ENCODE results near the gene MTTP.

Gene MTTP

GRCh38 chr4:99651811-99652485 lies 77.3 kb downstream of the MTTP start:
- no peak for DNase-seq (ENCODE audit: low read depth in 2 of 2)
- H3K4me3 ChIP-seq (replicated peaks in 1 of 2; ENCODE audit: low read depth in 2 of 2, low read length in 2 of 2) = no peak overlapping the region
- TF ChIP-seq, protein P1, sequence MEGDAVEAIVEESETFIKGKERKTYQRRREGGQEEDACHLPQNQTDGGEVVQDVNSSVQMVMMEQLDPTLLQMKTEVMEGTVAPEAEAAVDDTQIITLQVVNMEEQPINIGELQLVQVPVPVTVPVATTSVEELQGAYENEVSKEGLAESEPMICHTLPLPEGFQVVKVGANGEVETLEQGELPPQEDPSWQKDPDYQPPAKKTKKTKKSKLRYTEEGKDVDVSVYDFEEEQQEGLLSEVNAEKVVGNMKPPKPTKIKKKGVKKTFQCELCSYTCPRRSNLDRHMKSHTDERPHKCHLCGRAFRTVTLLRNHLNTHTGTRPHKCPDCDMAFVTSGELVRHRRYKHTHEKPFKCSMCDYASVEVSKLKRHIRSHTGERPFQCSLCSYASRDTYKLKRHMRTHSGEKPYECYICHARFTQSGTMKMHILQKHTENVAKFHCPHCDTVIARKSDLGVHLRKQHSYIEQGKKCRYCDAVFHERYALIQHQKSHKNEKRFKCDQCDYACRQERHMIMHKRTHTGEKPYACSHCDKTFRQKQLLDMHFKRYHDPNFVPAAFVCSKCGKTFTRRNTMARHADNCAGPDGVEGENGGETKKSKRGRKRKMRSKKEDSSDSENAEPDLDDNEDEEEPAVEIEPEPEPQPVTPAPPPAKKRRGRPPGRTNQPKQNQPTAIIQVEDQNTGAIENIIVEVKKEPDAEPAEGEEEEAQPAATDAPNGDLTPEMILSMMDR (IDR thresholded peaks at IDR 0.05; ENCODE audit: low read depth, low read length) = no peak

DNA sequence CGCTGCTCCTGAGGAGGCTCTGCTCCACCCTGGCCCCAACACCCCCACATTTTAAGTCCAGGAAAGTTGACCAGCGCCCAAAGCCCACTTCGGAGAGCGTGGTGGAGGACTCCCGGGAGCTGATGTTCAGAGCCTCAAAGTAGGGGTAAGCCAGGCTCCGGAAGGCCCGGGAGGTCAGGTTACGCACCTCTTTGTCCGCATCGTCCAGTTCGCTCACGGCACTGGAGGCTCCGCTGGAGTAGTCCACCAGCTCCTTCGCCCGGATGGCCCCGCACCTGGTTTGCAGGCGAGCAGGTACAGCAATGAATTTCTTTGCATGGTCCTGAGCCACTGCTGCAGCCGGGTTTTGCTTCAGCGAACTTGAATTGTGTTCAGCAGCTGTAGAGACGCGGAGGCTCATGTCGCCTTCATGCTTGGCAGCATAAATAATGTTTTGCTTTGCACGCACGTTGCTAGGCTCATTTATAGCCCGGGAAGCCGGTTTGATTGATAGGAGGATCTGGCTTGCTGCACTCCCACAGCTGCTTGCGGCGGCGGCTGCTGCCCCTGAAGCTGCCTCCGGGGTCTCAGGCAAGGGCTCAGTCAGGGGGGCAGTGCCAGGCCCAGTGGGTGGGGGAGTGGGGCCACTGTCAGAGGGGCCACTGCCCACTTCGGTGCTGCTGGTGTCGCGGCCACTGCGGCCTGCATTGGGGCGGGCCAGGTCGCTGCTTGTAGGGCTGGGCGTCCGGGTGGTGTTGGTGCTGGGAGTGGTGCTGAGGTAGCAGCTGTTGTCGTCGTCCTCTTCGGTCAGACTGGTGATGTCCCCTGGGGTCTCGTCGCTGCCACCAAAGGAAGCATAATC lies 78.2 kb downstream of the MTTP start:
- H3K4me3 ChIP-seq (replicated peaks in 1 of 2; ENCODE audit: low read depth in 2 of 2, low read length in 2 of 2) = no peak overlapping the region
- no peak for DNase-seq (ENCODE audit: low read depth in 2 of 2)
- TF ChIP-seq, protein P1 (IDR thresholded peaks at IDR 0.05; ENCODE audit: low read depth, low read length) = no peak

DNA sequence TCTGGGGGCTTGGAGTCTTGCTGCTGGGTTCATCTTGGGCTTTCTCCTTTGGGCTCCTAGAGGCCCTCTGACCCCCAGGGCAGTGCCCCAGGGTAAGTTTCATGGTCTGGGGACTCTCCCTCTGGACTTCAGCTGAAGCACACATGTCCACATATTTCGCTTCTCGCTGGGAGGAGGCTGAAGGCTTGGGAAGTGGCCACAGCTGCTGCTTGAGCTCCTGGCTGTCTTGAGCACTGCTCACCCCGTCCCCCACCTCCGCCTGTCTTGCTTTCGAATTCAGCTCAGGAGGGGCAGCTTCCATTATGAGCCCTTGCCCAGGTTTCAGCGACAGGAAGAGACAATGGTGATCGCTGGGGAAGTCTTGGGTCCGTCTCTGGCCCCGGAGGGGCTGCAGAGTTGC lies 79.3 kb downstream of the MTTP start:
- H3K4me3 ChIP-seq (replicated peaks in 1 of 2; ENCODE audit: low read depth in 2 of 2, low read length in 2 of 2) = no peak overlapping the region
- TF ChIP-seq, protein P1 (IDR thresholded peaks at IDR 0.05; ENCODE audit: low read depth, low read length) = no peak
- DNase-seq (ENCODE audit: low read depth in 2 of 2) = no peak

- no peak for DNase-seq (ENCODE audit: low read depth in 2 of 2)
- TF ChIP-seq, protein P1 (IDR thresholded peaks at IDR 0.05; ENCODE audit: low read depth, low read length) = no peak
- H3K4me3 ChIP-seq (replicated peaks in 1 of 2; ENCODE audit: low read depth in 2 of 2, low read length in 2 of 2) = no peak overlapping the region
Measured at GRCh38 chr4:99654361-99654761, 79.7 kb downstream of the MTTP start.

DNA sequence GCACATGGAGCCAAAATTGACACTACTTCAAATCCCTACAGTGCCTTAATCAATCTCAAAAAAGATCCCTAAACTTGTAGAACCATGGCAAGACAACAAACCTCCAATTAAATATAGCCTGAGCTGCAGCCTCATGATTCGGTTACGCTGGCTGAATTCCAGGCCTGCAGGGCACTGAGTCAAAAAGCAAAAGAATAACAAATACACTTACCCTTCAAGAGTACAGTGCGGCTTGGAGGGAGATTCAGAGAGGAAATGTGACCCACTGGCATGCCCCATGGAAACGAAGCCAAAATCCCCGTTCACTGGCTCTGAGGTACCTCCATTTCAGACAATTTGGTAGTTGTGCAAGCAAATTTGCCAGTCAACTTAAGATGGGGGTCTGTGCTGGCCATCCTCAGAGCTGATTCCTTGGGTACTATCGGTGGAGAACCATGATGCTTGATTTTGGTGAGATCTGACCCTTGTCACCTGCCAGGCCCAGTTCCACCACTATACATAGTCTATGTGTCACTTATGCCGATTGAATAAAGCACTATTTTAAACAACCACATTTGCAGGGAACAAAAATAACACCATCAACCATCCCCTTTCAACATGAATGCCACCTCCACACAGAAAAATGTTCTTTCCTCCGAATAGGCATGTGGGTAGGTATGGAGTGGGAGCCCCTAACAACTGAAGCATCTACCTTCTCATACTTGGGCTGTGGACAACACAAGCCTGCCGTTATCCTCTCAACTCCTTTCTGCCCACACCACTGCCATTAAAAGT lies 80.9 kb downstream of the MTTP start:
- TF ChIP-seq, protein P1 (IDR thresholded peaks at IDR 0.05; ENCODE audit: low read depth, low read length) = no peak
- peak; percentile 23 to 27 for DNase-seq (ENCODE audit: low read depth in 2 of 2)
- no peak overlapping the region for H3K4me3 ChIP-seq (replicated peaks in 1 of 2; ENCODE audit: low read depth in 2 of 2, low read length in 2 of 2)

DNA sequence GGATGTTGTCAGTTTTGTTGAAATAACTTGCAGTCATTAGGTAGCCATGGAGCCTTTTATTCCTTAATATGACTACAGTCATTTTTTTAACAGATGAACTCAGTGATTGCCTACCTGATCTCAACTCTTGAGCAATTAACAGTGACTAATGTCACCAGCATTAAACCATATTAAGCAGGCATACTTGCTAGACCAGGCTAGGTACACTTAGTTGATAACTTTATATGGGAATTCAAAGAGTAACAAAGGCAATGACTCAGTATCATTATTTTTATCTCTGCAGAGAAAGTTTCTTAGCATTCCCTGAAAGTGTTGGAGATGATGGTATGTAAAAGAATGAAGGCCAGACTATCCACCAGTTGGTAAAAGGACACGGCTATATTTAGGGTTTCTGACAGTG lies 83.2 kb downstream of the MTTP start, which contains the start of gene C4orf54:
C4orf54 (minus strand) TSS at position 31 of the 400 bp plus-strand sequence. CDS start 3,180 bp downstream, outside the sequence.
- H3K4me3 ChIP-seq (replicated peaks in 1 of 2; ENCODE audit: low read depth in 2 of 2, low read length in 2 of 2) = no peak within 1 kb of the TSS

More for the DNA sequence above, 83.2 kb downstream of the MTTP start, which contains the start of gene C4orf54:
- TF ChIP-seq, protein P1 (IDR thresholded peaks at IDR 0.05; ENCODE audit: low read depth, low read length) = no peak
- DNase-seq (ENCODE audit: low read depth in 2 of 2) = no peak
